NB4 (cell line): ENCODE data around the gene MARK4.

Experiments used
- CTCF ChIP-seq: IDR thresholded peaks from one replicate; pipeline ENCODE4 v1.5.1; 2012; ENCODE audit warnings: low read depth, low read length
- MAX ChIP-seq: IDR thresholded peaks from 2 replicates; pipeline ENCODE4 v1.6.1; 2011; ENCODE audit warnings: low read depth, low read length
- MYC ChIP-seq: IDR thresholded peaks from 2 replicates; pipeline ENCODE4 v1.6.1; 2011; ENCODE audit warnings: low read depth, low read length
- POLR2A ChIP-seq: IDR thresholded peaks from 2 replicates; pipeline ENCODE4 v1.6.1; 2011; ENCODE audit warnings: mild to moderate bottlenecking; ENCODE audit not compliant: insufficient read length; ENCODE audit errors: extremely low read depth

DNA sequence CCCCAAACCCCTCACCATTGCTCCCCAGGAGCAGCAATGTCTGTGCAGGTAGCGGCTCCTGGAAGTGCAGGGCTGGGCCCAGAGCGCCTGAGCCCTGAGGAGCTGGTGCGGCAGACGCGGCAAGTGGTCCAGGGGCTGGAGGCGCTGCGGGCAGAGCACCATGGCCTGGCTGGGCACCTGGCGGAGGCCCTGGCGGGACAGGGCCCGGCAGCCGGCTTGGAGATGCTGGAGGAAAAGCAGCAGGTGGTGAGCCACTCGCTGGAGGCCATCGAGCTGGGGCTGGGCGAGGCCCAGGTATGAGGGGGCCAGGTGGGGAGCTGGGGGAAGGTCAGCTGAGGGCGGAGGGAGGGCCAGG, 94.4 kb downstream of the MARK4 start:
- TF ChIP-seq CTCF: no peak
- TF ChIP-seq MAX: no peak
- no peak for TF ChIP-seq POLR2A
- no peak for TF ChIP-seq MYC
